H1 (cell line): ENCODE data around the gene KLK5. TPM values are rescaled to one million over a fixed set of nuclear protein-coding genes. Genes with fewer than 3 reads are reported as not detected.

ENCODE experiments used
- CTCF ChIA-PET: fragments of 300-600 bp; sonication (Branson Sonifier 250); formaldehyde crosslinking; loops from one replicate; lab custom pipeline; 2021; ENCODE audit not compliant: partially characterized antibody; lab: Charles Lee
- POLR2A ChIA-PET: fragments of 300-600 bp; sonication (Branson Sonifier 250); formaldehyde crosslinking; loops from one replicate; lab custom pipeline; 2021; ENCODE audit warnings: inconsistent platforms; ENCODE audit not compliant: partially characterized antibody; lab: Charles Lee
- DNase-seq, 2 experiments: peaks; one replicate each; pipeline versions ENCODE4 v3.0.0 to v3.0.0-alpha.2; 2010 to 2022; ENCODE audit warnings: low spot score in 2 of 2, low read depth in 1 of 2, mixed read lengths in 1 of 2
- FAIRE-seq: peaks from 2 replicates; lab custom pipeline; 2011; peaks lifted over from hg19 to GRCh38; lab: Jason Lieb, UNC
- H2AFZ ChIP-seq: 2 replicates; pipeline ENCODE4 v1.8.1; 2012; ENCODE audit warnings: low read length, inconsistent platforms
- H2AK5ac ChIP-seq: 2 replicates; pipeline ENCODE4 v1.6.1; 2013; ENCODE audit warnings: low read depth, low read length
- H2BK120ac ChIP-seq: replicated peaks from 2 replicates; pipeline ENCODE3; 2013; ENCODE audit warnings: low read depth, low read length, inconsistent platforms
- H2BK12ac ChIP-seq: 2 replicates; pipeline ENCODE4 v1.6.1; 2013; ENCODE audit warnings: low read depth, low read length
- H2BK15ac ChIP-seq: 2 replicates; pipeline ENCODE4 v1.6.1; 2013; ENCODE audit warnings: low read length
- H2BK20ac ChIP-seq: 2 replicates; pipeline ENCODE4 v1.6.1; 2013; ENCODE audit warnings: low read length
- H2BK5ac ChIP-seq: 2 replicates; pipeline ENCODE4 v1.6.1; 2013; ENCODE audit warnings: low read depth, low read length
- H3K14ac ChIP-seq: 2 replicates; pipeline ENCODE4 v1.6.1; 2013; ENCODE audit warnings: inconsistent platforms; ENCODE audit not compliant: insufficient read length
- H3K18ac ChIP-seq: 2 replicates; pipeline ENCODE4 v1.6.1; 2013; ENCODE audit warnings: low read length; ENCODE audit errors: extremely low read depth
- H3K23ac ChIP-seq: 2 replicates; pipeline ENCODE4 v1.6.1; 2013; ENCODE audit warnings: inconsistent platforms; ENCODE audit not compliant: insufficient read length
- H3K23me2 ChIP-seq: 2 replicates; pipeline ENCODE4 v1.6.1; 2013; ENCODE audit warnings: low read depth, low read length
- H3K27ac ChIP-seq: 2 replicates; pipeline ENCODE4 v1.6.1; 2011; ENCODE audit warnings: low read depth, low read length, inconsistent platforms
- H3K27me3 ChIP-seq, 4 experiments: replicated peaks in 1 of 4; 1 replicate in 1 of 4; 2 replicates in 3 of 4; pipeline versions ENCODE4 v1.6.1 to v1.8.1; 2011 to 2013; ENCODE audit warnings: low read length in 3 of 4, mild to moderate bottlenecking in 3 of 4, inconsistent platforms in 2 of 4, mixed read lengths in 2 of 4, moderate library complexity in 1 of 4; ENCODE audit not compliant: control insufficient read depth in 3 of 4, insufficient read depth in 3 of 4; ENCODE audit errors: extremely low read depth in 1 of 4
- H3K36me3 ChIP-seq, 4 experiments: 2 replicates each; pipeline versions ENCODE4 v1.6.1 to v1.8.1; 2011 to 2013; ENCODE audit warnings: mild to moderate bottlenecking in 4 of 4, low read length in 3 of 4, moderate library complexity in 2 of 4, control low read depth in 1 of 4, inconsistent platforms in 1 of 4; ENCODE audit not compliant: insufficient read depth in 4 of 4, control insufficient read depth in 2 of 4
- H3K4ac ChIP-seq: replicated peaks from 2 replicates; pipeline ENCODE3; 2013; ENCODE audit warnings: low read length, low read depth, mixed read lengths, inconsistent platforms; ENCODE audit not compliant: insufficient read length
- H3K4me1 ChIP-seq, 4 experiments: replicated peaks in 1 of 4; 1 replicate in 1 of 4; 2 replicates in 3 of 4; pipeline versions ENCODE4 v1.6.1 to v1.8.1; 2011 to 2013; ENCODE audit warnings: low read length in 3 of 4, inconsistent platforms in 2 of 4, mixed read lengths in 1 of 4; ENCODE audit not compliant: insufficient read depth in 4 of 4, control insufficient read depth in 3 of 4
- H3K4me2 ChIP-seq, 2 experiments: 2 replicates each; pipeline versions ENCODE4 v1.6.1 to v1.8.1; 2011 to 2013; ENCODE audit warnings: low read depth in 2 of 2, low read length in 2 of 2, control low read depth in 1 of 2, inconsistent platforms in 1 of 2, mild to moderate bottlenecking in 1 of 2; ENCODE audit not compliant: insufficient read depth in 1 of 2
- H3K4me3 ChIP-seq, 4 experiments: fragments of 200-600, 300-600 bp in 1 of 4; sonication (generic), shearing (Covaris generic), sonication (Bioruptor Twin) in 1 of 4; 2 replicates each; pipeline versions ENCODE4 v1.5.1 to v1.8.1; 2011 to 2016; ENCODE audit warnings: low read length in 4 of 4, low read depth in 3 of 4, control low read depth in 2 of 4, inconsistent platforms in 2 of 4, mild to moderate bottlenecking in 2 of 4, mixed read lengths in 1 of 4, moderate library complexity in 1 of 4; ENCODE audit not compliant: insufficient read depth in 2 of 4; ENCODE audit errors: extremely low read depth in 1 of 4
- H3K56ac ChIP-seq: replicated peaks from 2 replicates; pipeline ENCODE3; 2013; ENCODE audit warnings: low read depth, mild to moderate bottlenecking, mixed read lengths, low read length, inconsistent platforms; ENCODE audit not compliant: insufficient read length
- H3K79me1 ChIP-seq: 2 replicates; pipeline ENCODE4 v1.6.1; 2013; ENCODE audit warnings: low read depth, low read length, control low read depth
- H3K79me2 ChIP-seq, 2 experiments: 2 replicates each; pipeline versions ENCODE4 v1.6.1 to v1.8.1; 2012 to 2013; ENCODE audit warnings: low read length in 2 of 2, mild to moderate bottlenecking in 2 of 2, inconsistent platforms in 1 of 2; ENCODE audit not compliant: insufficient read depth in 2 of 2, control insufficient read depth in 1 of 2
- H3K9ac ChIP-seq, 4 experiments: replicated peaks in 1 of 4; 1 replicate in 1 of 4; 2 replicates in 3 of 4; pipeline versions ENCODE4 v1.6.1 to v1.8.1; 2011 to 2013; ENCODE audit warnings: low read depth in 3 of 4, low read length in 3 of 4, control low read depth in 2 of 4, mild to moderate bottlenecking in 2 of 4, moderate library complexity in 2 of 4, inconsistent platforms in 1 of 4; ENCODE audit errors: extremely low read depth in 1 of 4
- H3K9me3 ChIP-seq, 2 experiments: 2 replicates each; pipeline versions ENCODE4 v1.6.1 to v1.8.1; 2012 to 2013; ENCODE audit warnings: mild to moderate bottlenecking in 2 of 2, moderate library complexity in 2 of 2, control low read depth in 1 of 2, inconsistent platforms in 1 of 2, low read depth in 1 of 2, low read length in 1 of 2, mixed read lengths in 1 of 2; ENCODE audit not compliant: insufficient read depth in 2 of 2
- H4K20me1 ChIP-seq, 2 experiments: replicated peaks in 1 of 2; 2 replicates each; pipeline versions ENCODE3 to v1.8.1; 2011 to 2013; ENCODE audit warnings: inconsistent platforms in 2 of 2, low read length in 2 of 2, mild to moderate bottlenecking in 1 of 2; ENCODE audit not compliant: insufficient read depth in 2 of 2, control insufficient read depth in 1 of 2
- H4K5ac ChIP-seq: 2 replicates; pipeline ENCODE4 v1.6.1; 2013; ENCODE audit warnings: low read length, low read depth, mixed read lengths, inconsistent platforms; ENCODE audit not compliant: insufficient read length
- H4K8ac ChIP-seq: 2 replicates; pipeline ENCODE4 v1.8.0; 2013; ENCODE audit warnings: mild to moderate bottlenecking, moderate library complexity, low read length, inconsistent platforms; ENCODE audit not compliant: insufficient read depth; ENCODE audit errors: extremely low read depth
- H4K91ac ChIP-seq: replicated peaks from 2 replicates; pipeline ENCODE3; 2013; ENCODE audit warnings: low read length, mixed read lengths, inconsistent platforms; ENCODE audit not compliant: insufficient read length
- TAF7 ChIP-seq: optimal IDR thresholded peaks from 2 replicates; pipeline ENCODE3; 2011; ENCODE audit warnings: low read depth, mild to moderate bottlenecking, inconsistent platforms, low read length, moderate library complexity, borderline replicate concordance
- WGBS, 2 experiments: shearing (Covaris generic) in 1 of 2; methylation state at CpG; one replicate each; pipeline versions ENCODE4 v1.1.6 to v1.1.7; 2013 to 2015; ENCODE audit warnings: low lambda C conversion rate in 2 of 2, mixed read lengths in 2 of 2, inconsistent platforms in 1 of 2, low coverage in 1 of 2, missing lambda C conversion rate in 1 of 2; ENCODE audit not compliant: insufficient replicate concordance in 2 of 2, insufficient coverage in 1 of 2, insufficient read length in 1 of 2; ENCODE audit errors: extremely low coverage in 1 of 2, missing lambda C conversion rate in 1 of 2; 5-methylcytosine and 5-hydroxymethylcytosine counted together
- polyA plus RNA-seq, 7 experiments: library from polyadenylated mRNA; depleted of rRNA in 3 of 7; stranded (reverse) in 5 of 7; unstranded in 2 of 7; fragments of >200 nt in 5 of 7; fragments of 200-250 nt in 2 of 7; gene quantifications; 1 replicate in 5 of 7; 2 replicates in 1 of 7; 4 replicates in 1 of 7; pipeline versions ENCODE4 v1.2.1 to v1.2.3, GENCODE V29; 2011 to 2013; ENCODE audit warnings: missing spikeins in 2 of 7, mixed read lengths in 2 of 7
- total RNA-seq: library from RNA; stranded (reverse); fragmentation: NEBNext Ultra II Directional; extraction: Animal tissue kit (Norgen Biotek cat#: 25700); gene quantifications from 2 replicates; pipeline ENCODE4 v1.2.1, GENCODE V29; 2021

Gene KLK5
- total and polyA plus RNA-seq, 2 of the 8 experiments (the other 6 are each of a cell fraction or from before 2014, with no cell fraction given) = 0.76 to 2.0 TPM

GRCh38 chr19:50949861-50950260 lies 3.0 kb downstream of the KLK5 start:
- Histone ChIP-seq H3K18ac (no peak overlapping the region; the same call in 1 of the 2 replicates), H3K9me3 (no peaks in the 10 kb centered on the region), H2BK15ac (no peak overlapping the region), H3K4me1 (peaks cover 0 to 7% (median 4%) of the 10 kb centered on the region in 4 experiments; a peak in 6 of 7 replicates), H3K4me2 (no peak overlapping the region), H2BK12ac (0 out of 2 replicates have a peak overlapping the region, but pooled peaks have one; percentile 60), H3K14ac (no peak overlapping the region), H3K79me2 (no peaks in the 10 kb centered on the region), H4K8ac (no peak overlapping the region; the same call in 1 of the 2 replicates), H3K36me3 (no peaks in the 10 kb centered on the region), H3K4ac (no peak overlapping the region), H4K91ac (no peak overlapping the region), H4K20me1 (no peaks in the 10 kb centered on the region), H3K56ac (no peak overlapping the region), H2BK20ac (no peak overlapping the region), H3K79me1 (no peaks in the 10 kb centered on the region), H2BK120ac (no peak overlapping the region), H3K23ac (no peak overlapping the region), H3K4me3 (no peak overlapping the region), H3K23me2 (peaks cover 4% of the 10 kb centered on the region; the same call in 1 of the 2 replicates), H2BK5ac (no peak overlapping the region; the same call in 1 of the 2 replicates), H4K5ac (no peak overlapping the region), H2AK5ac (no peak overlapping the region), H3K27me3 (peaks cover 0 to 3% (median 0%) of the 10 kb centered on the region in 4 experiments; a peak in 2 of 7 replicates), H2AFZ (no peak overlapping the region), H3K27ac (no peak overlapping the region), H3K9ac (no peak overlapping the region)
- ChIA-PET CTCF (interaction anchor here (1.0 to 2.8 kb wide), 6 partner anchors 10 to 27 kb away, joined by 3 to 9 read pairs (median 4); no protein-coding TSS in a partner anchor), POLR2A (interaction anchor here (1.5 kb wide), 1 partner anchor 67 kb away, joined by 4 read pairs; no protein-coding TSS in a partner anchor)
- DNase-seq = no peak
- no peak for FAIRE-seq
- 88% methylated on average over 18 of the region's 19 CpGs; no CpG with 5 or more reads in 1 of the 2 experiments for WGBS, 2 experiments
- TF ChIP-seq TAF7 = no peak
